Frontal cortex (tissue), 4 donors: Measurements from ENCODE around the gene FKBP11. TPM values are rescaled to one million over a fixed set of nuclear protein-coding genes. Genes with fewer than 3 reads are reported as not detected.
"Not testable (repeated sequence)": the region's sequence is repeated elsewhere in the genome, so short reads cannot be mapped to it uniquely, and the experiment has no call there.

Experiments used
- DNase-seq, 2 donors: peaks; one replicate each; pipeline ENCODE4 v3.0.0; 2012; ENCODE audit warnings: low spot score in 2 of 2
- FAIRE-seq: peaks from 2 replicates; lab custom pipeline; 2012; peaks lifted over from hg19 to GRCh38; lab: Jason Lieb, UNC
- total RNA-seq: library from RNA; depleted of rRNA; stranded (reverse); fragments of >200 nt; gene quantifications from one replicate; pipeline ENCODE4 v1.2.3, GENCODE V29; 2014
- donor health status: control.
- donor health status: control.
- donor health status: control.

Gene FKBP11
- total RNA-seq, 1 donor from 2014 or later = 3.3 TPM

DNA sequence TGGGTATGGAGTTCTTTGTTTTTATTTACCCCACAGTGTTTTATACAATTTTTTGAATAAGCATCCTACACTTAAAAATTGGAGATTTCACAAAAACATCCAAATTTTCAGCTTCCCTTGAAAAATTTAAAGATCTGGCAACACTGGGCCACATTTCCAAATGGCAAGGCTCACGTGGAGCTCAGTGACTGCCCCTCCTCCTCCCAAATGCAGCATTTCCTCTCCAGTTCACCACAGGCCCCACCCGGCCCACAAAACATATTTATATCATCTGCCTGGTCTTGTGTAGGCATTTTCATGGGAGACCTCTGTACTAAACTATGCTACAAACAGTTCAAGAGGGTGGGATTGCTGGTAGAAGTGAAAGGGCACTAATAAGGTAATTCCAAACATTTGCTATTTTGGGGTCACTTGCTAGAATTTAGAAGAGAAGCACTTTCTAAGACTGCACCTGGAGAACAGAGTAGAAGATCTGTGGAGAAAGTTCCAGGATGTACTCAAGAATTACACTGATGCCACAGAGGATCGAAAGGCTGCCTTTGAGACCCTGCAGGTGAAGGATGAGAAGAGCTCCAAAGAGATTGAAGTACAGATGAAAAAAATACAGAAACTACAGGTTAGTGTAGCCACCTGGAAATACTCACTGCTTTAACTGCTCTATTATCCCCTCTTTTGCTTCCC lies 7.3 kb downstream of the FKBP11 start:
- FAIRE-seq = no peak
- DNase-seq = no peak

DNA sequence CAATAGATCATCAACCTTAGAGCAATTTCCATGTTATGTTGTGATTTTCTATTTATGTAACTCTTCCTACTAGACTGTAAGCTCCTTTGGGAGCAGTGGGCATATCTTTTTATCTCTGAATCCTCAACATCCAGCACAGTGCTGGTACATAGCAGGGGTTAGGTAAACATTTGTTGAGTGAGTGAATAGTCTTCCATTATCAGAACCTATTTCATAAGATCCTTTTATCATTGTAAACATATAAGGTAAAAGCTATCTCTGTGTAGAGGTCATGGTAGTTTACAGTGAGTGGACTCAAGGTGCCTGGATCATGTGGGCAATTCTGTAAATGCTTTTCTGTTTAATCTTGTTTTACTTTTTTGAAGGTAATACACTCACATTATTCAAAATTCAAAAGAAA lies 15.1 kb downstream of the FKBP11 start:
- DNase-seq (no peak), FAIRE-seq (no peak)

DNA sequence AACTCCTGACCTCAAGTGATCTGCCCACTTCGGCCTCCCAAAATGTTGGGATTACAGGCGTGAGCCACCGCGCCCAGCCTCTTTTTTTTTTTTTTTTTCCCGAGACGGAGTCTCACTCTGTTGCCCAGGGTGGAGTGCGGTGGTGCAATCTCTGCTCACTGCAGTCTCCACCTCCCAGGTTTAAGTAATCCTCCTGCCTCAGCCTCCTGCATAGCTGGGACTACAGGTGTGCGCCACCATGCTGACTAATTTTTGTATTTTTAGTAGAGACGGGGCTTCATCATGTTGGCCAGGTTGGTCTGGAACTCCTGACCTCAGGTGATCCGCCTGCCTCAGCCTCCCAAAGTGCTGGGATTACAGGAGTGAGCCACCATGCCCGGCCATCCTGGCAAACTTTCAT lies 15.6 kb downstream of the FKBP11 start:
- not testable (repeated sequence) for DNase-seq, FAIRE-seq

DNA sequence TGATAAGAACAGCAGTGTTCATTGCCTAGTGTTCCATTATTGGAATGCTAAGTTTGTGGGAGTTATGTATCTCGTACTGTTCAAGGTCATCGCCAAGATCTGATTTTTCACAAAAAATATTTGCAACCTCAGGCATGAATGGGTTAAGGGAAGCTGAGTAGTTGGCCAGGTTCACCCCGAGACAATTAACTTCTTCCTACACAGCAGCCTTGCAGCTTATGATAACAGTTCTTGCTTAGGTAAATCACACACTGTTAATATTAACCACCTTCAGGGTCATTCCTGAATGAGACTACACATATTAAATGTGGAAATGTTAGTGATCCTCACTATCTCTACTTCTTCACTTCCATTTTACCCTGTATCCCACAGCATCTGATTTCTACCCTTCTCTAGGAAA lies 18.0 kb downstream of the FKBP11 start:
- DNase-seq (no peak), FAIRE-seq (no peak)

DNA sequence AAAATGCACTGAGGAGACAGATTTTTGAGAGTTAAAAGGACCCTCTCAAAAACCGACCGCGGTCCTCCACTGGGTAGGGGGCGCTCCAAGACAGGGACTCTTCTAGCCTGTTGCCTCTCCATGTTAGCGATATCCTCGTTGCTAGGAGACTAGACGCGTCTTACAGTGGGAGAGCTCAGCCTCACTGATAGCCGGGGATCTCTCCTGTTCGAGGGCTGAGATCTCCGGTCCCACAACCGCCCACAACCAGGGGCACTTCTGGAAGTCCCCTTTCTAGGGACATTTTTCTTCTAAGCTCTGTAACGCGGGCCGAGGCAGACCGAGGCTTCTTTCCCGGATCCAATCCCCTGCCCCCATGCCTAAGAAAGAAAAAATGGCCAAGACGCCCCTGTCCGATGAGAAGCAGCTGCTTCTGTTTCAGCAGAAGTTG lies 21.3 kb downstream of the FKBP11 start:
- DNase-seq (peak in 1 of 2 donors; percentile 71), FAIRE-seq (no peak)

DNA sequence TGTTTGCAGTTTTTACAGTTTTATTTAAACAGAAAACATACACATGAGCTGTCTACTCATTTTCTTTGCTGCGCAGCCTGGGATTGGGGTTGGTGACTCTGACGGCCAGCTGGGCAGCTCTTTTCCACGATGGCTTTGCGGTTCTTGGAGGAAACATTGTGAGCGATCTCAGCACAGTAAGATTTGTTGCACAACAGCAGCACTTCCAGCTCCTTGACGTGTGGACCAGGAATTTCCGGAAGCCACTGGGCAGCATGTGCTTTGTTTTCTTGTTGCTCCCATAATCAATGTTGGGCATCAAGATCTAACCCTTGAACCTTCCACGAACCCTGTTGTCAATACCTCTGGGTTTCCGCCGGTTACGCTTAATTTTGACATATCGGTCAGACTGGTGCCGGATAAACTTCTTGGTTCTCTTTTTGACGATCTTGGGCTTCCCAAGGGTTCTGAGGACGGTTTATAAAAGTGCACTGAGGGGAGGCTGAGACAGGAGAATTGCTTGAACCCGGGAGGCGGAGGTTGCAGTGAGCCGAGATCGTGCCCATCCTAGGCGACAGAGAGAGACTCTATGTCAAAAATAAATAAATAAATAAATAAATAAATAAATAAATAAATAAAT lies 21.8 kb downstream of the FKBP11 start:
- DNase-seq (no peak), FAIRE-seq (no peak)

DNA sequence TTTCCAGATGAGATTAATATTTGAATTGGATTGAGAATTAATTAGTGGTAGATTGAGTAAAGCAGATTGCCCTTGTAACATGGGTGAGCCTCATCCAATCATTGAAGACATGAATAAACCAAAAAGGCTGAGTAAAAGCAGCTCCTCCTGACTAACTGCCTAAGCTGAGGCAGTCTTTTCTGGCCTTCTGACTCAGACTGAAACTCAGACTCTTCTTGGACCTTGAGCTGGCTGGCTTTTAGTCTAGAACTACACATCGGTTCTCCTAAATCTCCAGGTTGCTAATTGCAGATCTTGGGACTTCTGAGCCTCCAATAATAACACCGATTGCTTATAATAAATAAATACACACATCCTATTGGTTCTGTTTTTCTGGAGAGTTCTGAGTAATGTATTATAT lies 24.0 kb downstream of the FKBP11 start:
- FAIRE-seq (no peak), DNase-seq (no peak)

DNA sequence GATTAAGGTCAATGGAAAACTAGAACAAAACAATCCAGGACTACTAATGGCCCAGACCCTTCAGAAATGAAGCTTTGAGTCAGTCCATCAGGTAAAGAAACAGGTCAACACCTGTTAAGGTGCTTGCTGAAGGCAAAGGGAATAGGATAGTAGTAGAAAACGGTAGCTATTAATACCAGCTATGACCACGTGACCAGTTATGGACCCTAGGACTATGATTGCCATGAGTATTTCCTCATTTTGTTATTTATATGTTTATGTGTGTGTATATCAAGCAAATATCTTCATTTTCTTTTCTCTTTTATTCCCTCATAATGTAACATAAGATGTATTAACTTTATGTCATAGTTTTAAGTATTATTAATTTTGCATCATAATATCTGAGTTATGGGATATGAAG lies 25.6 kb downstream of the FKBP11 start:
- DNase-seq = no peak
- no peak for FAIRE-seq

DNA sequence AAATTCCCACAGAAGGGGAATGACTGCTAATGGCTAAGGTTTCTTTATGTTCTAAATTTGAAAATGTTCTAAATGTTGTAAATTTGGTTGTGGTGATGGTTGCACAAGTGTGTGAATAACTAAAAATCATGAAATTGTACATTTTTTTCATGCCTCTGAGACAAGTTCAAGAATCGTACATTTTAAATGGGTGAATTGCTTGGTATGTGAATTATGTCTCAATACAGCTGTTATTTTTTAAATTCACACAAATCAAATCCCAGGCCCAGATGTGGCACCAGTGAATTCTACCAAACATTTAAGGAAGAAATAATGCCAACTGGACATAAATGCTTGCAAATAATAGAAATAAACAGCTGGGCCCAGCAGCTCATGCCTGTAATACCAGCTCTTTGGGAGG lies 31.0 kb downstream of the FKBP11 start:
- FAIRE-seq = no peak

DNA sequence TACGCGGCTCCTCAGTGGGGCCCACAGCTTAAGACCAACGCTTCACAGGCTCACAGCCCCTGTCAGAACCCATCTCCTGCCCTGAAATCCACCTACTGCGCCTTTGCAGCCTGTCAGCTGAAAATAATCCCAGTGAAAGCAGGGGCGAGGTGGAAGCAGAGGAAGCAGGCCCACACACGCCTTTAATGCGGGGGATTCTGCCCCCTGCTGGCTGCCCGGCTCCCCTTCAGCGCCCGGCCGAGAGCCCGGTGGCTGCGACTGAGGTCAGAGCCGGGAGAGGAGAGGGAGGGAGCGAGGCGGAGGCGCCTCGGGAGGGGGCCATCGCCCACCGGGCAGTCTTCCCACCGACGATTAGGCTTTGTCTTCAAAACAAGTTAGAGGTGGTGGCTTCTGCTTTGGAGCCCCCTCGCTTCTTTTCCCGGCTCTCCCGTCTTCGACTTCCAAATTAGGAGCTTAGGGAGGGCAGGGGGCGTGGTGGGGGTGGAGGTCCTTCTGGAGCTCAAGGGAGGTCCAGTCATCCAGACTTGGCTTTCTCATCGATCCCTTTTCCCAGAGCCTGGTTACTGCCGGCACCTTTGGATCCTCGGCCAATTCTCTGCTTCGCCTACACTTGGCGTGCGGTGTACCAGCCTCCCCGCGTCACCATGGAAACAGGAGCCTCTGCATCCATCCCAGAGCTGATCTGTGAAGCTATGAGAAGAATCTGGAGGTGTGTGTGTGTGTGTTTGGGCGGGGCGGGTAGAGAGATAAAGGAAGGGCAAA lies 34.5 kb downstream of the FKBP11 start:
- peak; percentile 24 to 69 for DNase-seq
- FAIRE-seq = no peak

More for the DNA sequence above, 31.0 kb downstream of the FKBP11 start:
- no peak for DNase-seq

DNA sequence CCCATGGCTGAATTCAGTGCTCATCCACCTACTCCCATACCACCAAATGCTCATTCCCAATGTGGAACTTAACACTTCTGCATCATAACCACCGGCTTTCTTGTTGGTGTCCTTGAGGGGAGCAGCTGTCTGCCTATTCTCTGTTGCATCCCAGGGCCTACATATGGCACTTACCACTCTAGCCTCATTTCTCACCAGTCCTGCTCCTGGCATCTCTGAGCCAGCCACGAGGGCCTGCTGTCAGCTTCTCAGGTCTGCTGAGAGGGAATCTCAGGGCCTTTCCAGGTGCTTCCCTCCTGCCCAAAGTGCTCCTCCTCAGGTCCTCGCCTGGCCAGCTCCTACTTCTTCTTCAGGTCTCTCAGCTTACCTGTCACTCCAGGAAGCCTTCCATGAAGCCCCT lies 35.6 kb downstream of the FKBP11 start:
- DNase-seq (no peak), FAIRE-seq (no peak)

DNA sequence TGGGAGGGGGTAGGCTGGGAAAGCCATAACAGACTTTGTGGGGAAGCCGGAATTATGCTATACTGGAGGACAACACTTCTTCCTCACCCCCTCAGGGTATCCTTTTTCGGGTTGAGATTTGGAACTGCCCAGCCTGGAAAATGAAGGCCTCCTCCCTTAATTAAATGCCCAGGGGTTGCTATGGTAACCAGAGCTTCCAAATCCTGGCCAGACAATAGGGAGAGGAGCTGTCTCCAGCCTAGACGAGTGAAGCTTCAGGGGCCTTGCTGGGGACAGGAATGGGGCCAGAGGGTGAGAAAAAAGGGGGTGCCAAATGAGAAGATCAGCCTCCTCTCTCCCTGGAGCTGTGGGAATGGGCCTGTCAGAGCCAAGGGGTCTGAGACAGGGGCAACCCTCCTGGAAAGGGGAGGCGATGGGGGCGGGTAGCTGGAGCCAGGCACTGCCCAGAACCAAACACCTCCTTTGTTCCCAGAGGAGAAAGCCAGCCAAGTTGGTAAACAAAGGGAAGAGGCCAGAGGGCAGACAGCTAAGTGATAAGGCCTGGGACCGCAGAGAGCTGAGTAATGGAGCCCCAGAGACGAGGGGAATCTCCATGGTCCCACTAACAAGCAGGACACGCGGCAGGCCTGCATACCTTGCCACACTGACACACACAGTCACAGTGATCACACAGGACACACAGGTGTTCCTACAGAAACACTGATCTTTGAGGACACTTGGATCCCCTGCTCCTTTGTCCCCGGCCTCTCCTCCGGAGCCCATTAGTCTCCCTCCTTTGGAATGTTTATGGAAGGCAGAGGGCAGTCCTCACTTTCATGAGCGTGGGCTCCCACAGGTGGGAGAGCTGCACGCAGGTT lies 41.8 kb downstream of the FKBP11 start:
- DNase-seq = no peak
- FAIRE-seq = no peak

DNA sequence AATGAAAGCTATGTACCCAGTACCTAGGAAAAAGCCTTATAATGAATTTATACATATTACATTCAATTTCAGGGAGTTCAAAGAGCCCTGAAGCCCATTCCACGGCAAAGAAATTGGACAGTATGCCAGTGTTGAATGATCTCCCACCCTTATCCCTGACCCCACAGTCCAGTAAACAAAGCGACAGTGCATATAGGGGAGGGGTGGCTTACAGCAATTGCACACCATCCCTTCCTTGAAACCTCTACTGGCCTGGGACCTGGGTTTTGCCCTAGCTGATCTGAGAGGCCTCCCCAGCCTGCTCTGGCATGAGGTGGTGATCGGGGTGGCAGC lies 42.4 kb downstream of the FKBP11 start:
- DNase-seq = no peak
- FAIRE-seq = no peak

DNA sequence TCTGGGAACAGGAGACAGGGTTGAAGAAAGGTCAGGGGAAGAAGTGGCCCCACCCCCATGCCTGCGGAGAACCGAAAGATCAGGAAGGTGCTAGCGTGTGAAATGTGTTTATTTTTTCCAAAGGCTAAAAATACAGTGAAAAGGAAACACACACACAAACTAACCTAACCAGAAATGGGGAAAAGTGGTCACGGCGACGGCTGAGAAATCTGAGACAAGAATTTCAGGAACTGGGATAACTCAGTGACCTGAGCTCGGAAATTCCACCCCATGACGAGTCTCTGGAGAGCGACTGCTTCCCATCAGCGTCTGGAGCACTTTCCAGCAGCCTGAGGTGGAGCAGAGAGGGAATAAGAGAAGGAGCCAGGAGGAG lies 43.0 kb downstream of the FKBP11 start:
- FAIRE-seq (no peak), DNase-seq (no peak)

DNA sequence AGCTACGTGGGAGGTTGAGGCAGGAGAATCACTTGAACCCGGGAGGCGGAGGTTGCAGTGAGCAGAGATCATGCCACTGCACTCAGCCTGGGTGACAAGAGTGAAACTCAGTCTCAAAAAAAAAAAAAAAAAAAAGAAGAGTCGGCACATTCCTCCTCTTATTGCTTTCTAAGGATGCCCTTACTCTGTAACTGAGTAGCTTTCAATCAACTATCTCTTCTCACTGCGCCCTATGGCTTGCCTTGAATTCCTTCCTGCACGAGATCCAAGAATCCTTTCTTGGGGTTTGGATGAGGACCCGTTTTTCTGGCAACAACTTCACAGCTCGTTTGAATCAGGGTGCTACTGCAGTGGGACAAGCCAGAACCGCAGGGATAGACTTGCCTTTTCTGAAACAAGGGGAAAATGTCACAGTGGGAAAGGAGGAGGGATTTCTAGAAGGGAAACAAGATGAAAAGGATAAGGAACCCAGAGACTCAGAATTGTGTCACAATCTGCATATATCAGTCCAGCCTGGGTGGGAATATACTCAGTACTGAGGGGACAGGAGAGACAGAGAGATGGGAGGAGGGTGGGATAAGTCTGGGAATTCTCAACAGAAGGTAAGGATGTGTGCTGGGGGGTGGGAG lies 43.5 kb downstream of the FKBP11 start:
- no peak for DNase-seq
- no peak for FAIRE-seq

DNA sequence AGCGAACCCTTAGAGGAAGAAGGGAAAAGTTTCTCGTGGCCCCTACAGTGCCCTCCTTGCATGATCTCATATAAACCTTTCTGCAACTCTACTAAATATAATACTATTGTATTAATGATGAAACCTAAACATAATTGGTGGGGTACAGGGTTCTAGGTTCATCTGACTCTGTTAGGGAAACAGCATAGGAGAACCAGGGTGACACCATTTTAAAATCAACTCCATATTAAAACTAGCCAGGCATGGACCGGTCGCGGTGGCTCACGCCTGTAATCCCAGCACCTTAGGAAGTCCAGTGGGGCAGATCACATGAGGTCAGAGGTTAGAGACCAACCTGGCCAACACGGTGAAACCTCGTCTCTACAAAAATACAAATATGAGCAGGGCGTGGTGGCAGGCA lies 44.6 kb downstream of the FKBP11 start:
- DNase-seq = no peak
- no peak for FAIRE-seq

DNA sequence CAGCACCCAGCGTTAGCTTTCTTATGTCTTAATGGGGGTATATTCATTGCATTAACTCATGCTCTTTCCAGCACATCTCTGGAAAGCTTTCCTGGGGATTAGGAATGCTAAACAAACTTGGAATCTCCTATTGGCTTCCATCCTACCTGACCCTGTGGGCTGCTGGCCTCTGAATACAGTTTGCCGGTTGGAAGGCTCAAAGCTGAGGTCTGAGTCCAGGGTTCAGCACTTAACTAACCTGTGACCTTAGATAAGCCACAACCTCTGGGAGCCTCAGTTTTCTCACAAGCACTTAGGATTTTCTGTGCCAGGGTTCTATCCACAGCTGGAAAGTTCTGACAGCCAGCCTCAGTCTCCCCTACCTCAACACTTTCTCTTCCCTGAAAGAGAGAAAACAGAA lies 46.7 kb downstream of the FKBP11 start:
- FAIRE-seq (no peak), DNase-seq (no peak)

DNA sequence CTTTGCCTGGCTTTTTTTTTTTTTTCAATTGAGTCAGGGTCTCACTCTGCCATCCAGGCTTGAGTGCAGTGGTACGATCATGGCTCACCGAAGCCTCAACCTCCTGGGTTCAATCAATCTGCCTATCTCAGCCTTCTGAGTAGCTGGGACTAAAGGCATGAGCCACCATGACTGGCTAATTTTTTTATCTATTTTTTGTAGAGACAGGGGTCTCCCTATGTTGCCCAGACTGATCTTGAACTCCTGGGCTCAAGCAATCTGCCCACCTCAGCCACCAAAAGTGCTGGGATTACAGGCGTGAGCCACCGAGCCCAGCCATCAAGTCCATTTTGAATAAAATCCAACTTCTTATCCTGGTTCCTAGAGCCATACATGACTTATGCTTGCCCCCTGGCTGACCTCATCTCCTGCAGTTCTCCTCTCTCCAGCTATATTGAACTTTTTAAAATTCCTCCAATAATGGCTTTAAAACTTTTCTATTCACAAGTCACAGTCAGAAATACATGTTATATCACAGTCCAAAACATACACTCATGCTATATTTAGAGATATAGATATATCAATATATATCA lies 49.3 kb downstream of the FKBP11 start:
- DNase-seq = no peak
- FAIRE-seq = no peak

DNA sequence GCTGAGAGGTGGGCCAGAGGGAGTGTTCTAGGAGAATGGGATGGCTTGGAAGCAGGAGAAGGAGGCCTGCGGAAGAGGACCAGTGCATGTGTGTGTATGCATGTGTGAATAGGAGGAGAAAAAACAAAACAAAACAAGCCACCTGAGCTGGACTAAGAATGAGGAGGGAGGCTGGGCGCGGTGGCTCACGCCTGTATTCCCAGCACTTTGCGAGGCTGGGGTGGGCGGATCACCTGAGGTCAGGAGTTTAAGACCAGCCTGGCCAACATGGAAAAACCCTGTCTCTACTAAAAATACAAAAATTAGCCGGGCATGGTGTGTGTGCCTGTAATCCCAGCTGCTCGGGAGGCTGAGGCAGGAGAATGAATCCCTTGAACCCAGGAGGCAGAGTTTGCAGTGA lies 51.8 kb downstream of the FKBP11 start:
- DNase-seq, FAIRE-seq: not testable (repeated sequence)

DNA sequence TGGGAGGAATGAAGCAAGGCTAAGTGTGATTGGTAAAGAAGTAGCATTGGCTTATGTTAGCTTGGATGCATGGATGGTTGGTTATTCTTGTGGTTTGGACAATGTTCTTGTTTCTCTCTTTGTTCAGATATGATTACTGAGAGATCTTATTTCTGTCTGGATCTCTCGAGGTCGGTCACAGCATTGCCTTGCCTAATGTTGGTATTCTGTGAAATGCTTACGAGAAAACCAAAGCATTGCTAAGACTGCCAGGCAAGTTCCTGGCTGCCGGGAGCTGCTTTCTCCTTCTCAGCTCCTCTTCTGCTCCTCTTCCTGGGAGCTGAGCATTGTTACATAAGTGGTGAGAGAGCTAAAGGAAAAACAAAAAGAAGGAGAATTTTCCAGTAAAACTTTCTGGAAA lies 52.2 kb downstream of the FKBP11 start:
- no peak for FAIRE-seq

More for the DNA sequence above, 52.2 kb downstream of the FKBP11 start:
- DNase-seq = no peak
